ENCODE results near the gene EIPR1.

EIPR1 gene

GRCh38 chr2:3334392-3335345 is 42.9 kb downstream of the EIPR1 start:
- Histone ChIP-seq H3K9me3 (no peaks in the 10 kb centered on the region), H3K27me3 (ENCODE audit: low read depth) (no peaks in the 10 kb centered on the region), H3K4me3 (no peak overlapping the region), H3K36me3 (replicated peaks) (no peaks in the 10 kb centered on the region), H3K4me1 (no peaks in the 10 kb centered on the region)
- no peak for DNase-seq (ENCODE audit: low spot score in 2 of 2)
- in situ Hi-C loops (cut with MboI; ENCODE audit: low sequenced_read_pairs), result no loop called here

GRCh38 chr2:3332133-3332532 is 45.5 kb downstream of the EIPR1 start:
- Histone ChIP-seq H3K4me3 (no peak overlapping the region), H3K36me3 (replicated peaks) (no peaks in the 10 kb centered on the region), H3K9me3 (no peaks in the 10 kb centered on the region), H3K27me3 (ENCODE audit: low read depth) (no peaks in the 10 kb centered on the region), H3K4me1 (no peaks in the 10 kb centered on the region)
- DNase-seq (ENCODE audit: low spot score in 2 of 2), result no peak
- in situ Hi-C loops (cut with MboI; ENCODE audit: low sequenced_read_pairs), result no loop called here

GRCh38 chr2:3329491-3329890 is 48.1 kb downstream of the EIPR1 start:
- Histone ChIP-seq H3K27me3 (ENCODE audit: low read depth) (no peaks in the 10 kb centered on the region), H3K9me3 (no peaks in the 10 kb centered on the region), H3K4me1 (no peaks in the 10 kb centered on the region), H3K4me3 (no peak overlapping the region), H3K36me3 (replicated peaks) (no peaks in the 10 kb centered on the region)
- no peak for DNase-seq (ENCODE audit: low spot score in 2 of 2)
- in situ Hi-C loops (cut with MboI; ENCODE audit: low sequenced_read_pairs), result no loop called here

- no peaks in the 10 kb centered on the region for H3K36me3 ChIP-seq (replicated peaks)
- H3K4me3 ChIP-seq, result no peak overlapping the region
- no peak for DNase-seq (ENCODE audit: low spot score in 2 of 2)
- H3K9me3 ChIP-seq, result no peaks in the 10 kb centered on the region
- no peaks in the 10 kb centered on the region for H3K27me3 ChIP-seq (ENCODE audit: low read depth)
- no peaks in the 10 kb centered on the region for H3K4me1 ChIP-seq
- in situ Hi-C loops (cut with MboI; ENCODE audit: low sequenced_read_pairs), result no loop called here
Measured at GRCh38 chr2:3326871-3327270, 50.7 kb downstream of the EIPR1 start.

- in situ Hi-C loops (cut with MboI; ENCODE audit: low sequenced_read_pairs), result no loop called here
- Histone ChIP-seq H3K27me3 (ENCODE audit: low read depth) (no peaks in the 10 kb centered on the region), H3K4me3 (no peak overlapping the region), H3K4me1 (no peaks in the 10 kb centered on the region), H3K36me3 (replicated peaks) (no peaks in the 10 kb centered on the region), H3K9me3 (no peaks in the 10 kb centered on the region)
- no peak for DNase-seq (ENCODE audit: low spot score in 2 of 2)
Measured at GRCh38 chr2:3326182-3326537, 51.5 kb downstream of the EIPR1 start.

GRCh38 chr2:3325458-3326181 is 52.0 kb downstream of the EIPR1 start:
- Histone ChIP-seq H3K36me3 (replicated peaks) (no peaks in the 10 kb centered on the region), H3K4me1 (no peaks in the 10 kb centered on the region), H3K4me3 (no peak overlapping the region), H3K9me3 (no peaks in the 10 kb centered on the region), H3K27me3 (ENCODE audit: low read depth) (no peaks in the 10 kb centered on the region)
- in situ Hi-C loops (cut with MboI; ENCODE audit: low sequenced_read_pairs), result no loop called here
- DNase-seq (ENCODE audit: low spot score in 2 of 2), result no peak

GRCh38 chr2:3324404-3325281 is 53.0 kb downstream of the EIPR1 start:
- Histone ChIP-seq H3K9me3 (no peaks in the 10 kb centered on the region), H3K27me3 (ENCODE audit: low read depth) (no peaks in the 10 kb centered on the region), H3K36me3 (replicated peaks) (no peaks in the 10 kb centered on the region), H3K4me3 (no peak overlapping the region), H3K4me1 (no peaks in the 10 kb centered on the region)
- in situ Hi-C loops (cut with MboI; ENCODE audit: low sequenced_read_pairs), result no loop called here
- DNase-seq (ENCODE audit: low spot score in 2 of 2), result no peak

- H3K36me3 ChIP-seq (replicated peaks), result no peaks in the 10 kb centered on the region
- H3K4me1 ChIP-seq, result no peaks in the 10 kb centered on the region
- H3K27me3 ChIP-seq (ENCODE audit: low read depth), result no peaks in the 10 kb centered on the region
- no peaks in the 10 kb centered on the region for H3K9me3 ChIP-seq
- no peak for DNase-seq (ENCODE audit: low spot score in 2 of 2)
- in situ Hi-C loops (cut with MboI; ENCODE audit: low sequenced_read_pairs), result no loop called here
- H3K4me3 ChIP-seq, result no peak overlapping the region
Measured at GRCh38 chr2:3324036-3324386, 53.6 kb downstream of the EIPR1 start.

GRCh38 chr2:3323360-3324035 is 54.1 kb downstream of the EIPR1 start:
- H3K9me3 ChIP-seq, result no peaks in the 10 kb centered on the region
- in situ Hi-C loops (cut with MboI; ENCODE audit: low sequenced_read_pairs), result no loop called here
- no peaks in the 10 kb centered on the region for H3K27me3 ChIP-seq (ENCODE audit: low read depth)
- no peak overlapping the region for H3K4me3 ChIP-seq
- no peaks in the 10 kb centered on the region for H3K36me3 ChIP-seq (replicated peaks)
- no peaks in the 10 kb centered on the region for H3K4me1 ChIP-seq
- no peak for DNase-seq (ENCODE audit: low spot score in 2 of 2)

GRCh38 chr2:3322311-3322970 is 55.2 kb downstream of the EIPR1 start:
- Histone ChIP-seq H3K9me3 (no peaks in the 10 kb centered on the region), H3K4me3 (no peak overlapping the region), H3K36me3 (replicated peaks) (no peaks in the 10 kb centered on the region), H3K27me3 (ENCODE audit: low read depth) (no peaks in the 10 kb centered on the region), H3K4me1 (no peaks in the 10 kb centered on the region)
- DNase-seq (ENCODE audit: low spot score in 2 of 2), result no peak
- in situ Hi-C loops (cut with MboI; ENCODE audit: low sequenced_read_pairs), result no loop called here

GRCh38 chr2:3321825-3322224 is 55.8 kb downstream of the EIPR1 start:
- H3K4me1 ChIP-seq, result no peaks in the 10 kb centered on the region
- no peak for DNase-seq (ENCODE audit: low spot score in 2 of 2)
- H3K4me3 ChIP-seq, result no peak overlapping the region
- H3K27me3 ChIP-seq (ENCODE audit: low read depth), result no peaks in the 10 kb centered on the region
- in situ Hi-C loops (cut with MboI; ENCODE audit: low sequenced_read_pairs), result no loop called here
- no peaks in the 10 kb centered on the region for H3K9me3 ChIP-seq
- no peaks in the 10 kb centered on the region for H3K36me3 ChIP-seq (replicated peaks)

- Histone ChIP-seq H3K4me3 (no peak overlapping the region), H3K9me3 (no peaks in the 10 kb centered on the region)
Measured at GRCh38 chr2:3320910-3321605, 56.6 kb downstream of the EIPR1 start.

More at GRCh38 chr2:3320910-3321605, 56.6 kb downstream of the EIPR1 start:
- Histone ChIP-seq H3K4me1 (no peaks in the 10 kb centered on the region), H3K27me3 (ENCODE audit: low read depth) (no peaks in the 10 kb centered on the region), H3K36me3 (replicated peaks) (no peaks in the 10 kb centered on the region)
- DNase-seq (ENCODE audit: low spot score in 2 of 2), result no peak
- in situ Hi-C loops (cut with MboI; ENCODE audit: low sequenced_read_pairs), result no loop called here
